ENCODE data around the gene CDH2.

CDH2 gene

DNA sequence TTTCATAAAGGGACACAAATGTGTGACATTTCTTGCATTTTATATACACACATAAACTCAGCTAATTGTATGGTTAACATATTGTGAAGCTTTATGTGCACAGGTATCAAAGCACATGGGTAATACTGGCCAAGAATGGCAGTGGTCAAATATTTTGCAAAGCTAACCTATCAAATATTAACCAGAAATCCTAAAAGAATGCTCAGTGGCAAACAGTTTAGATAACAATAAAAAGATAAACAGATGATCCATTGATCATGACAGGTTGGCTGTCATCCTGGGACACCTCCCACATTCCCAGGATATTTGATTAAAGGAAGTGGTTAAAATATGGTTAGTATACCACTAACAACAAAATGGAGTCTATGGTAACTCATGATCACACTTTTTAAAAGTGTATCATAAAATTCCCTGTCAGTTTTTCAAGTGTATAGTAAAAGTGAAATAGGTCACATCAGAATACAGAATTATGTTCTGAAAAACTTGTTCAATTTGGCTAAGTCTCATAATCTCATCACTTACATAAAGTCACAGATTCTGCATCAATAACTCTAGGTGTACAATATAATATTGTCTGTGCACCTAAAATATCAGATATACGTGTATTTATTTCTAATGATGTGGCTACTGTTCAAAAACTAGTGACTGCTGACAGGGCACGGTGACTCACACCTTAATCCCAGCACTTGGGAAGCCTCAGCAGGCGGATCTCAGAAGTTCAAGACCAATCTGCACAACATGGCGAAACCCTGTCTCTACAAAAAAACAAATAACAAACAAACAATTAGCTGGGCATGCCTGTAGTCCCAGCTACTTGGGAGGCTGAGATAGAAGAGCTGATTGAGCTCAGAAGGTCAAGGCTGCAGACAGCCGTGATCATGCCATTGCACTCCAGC lies 48.9 kb downstream of the CDH2 start:
- no peak for DNase-seq (ENCODE audit: low read depth in 2 of 2)

DNA sequence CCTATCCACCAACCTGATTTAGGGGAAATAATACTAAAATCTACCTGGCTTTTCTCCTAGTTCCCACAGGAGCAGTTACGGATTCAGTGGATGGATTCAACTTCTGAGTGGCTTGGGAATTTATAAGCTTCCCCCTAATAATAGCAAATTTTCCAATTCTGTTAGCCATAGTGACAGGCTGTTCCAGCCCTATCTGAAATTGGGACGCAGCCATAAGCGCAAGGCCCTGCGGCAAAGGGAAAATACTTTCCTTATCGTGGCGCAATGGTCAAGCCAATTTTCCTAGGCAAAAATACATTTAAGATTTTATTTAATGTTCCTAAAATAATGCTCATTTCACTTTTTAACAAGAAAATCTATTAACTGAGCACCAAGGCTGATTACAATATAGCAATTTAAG lies 49.7 kb downstream of the CDH2 start:
- no peak for DNase-seq (ENCODE audit: low read depth in 2 of 2)

DNA sequence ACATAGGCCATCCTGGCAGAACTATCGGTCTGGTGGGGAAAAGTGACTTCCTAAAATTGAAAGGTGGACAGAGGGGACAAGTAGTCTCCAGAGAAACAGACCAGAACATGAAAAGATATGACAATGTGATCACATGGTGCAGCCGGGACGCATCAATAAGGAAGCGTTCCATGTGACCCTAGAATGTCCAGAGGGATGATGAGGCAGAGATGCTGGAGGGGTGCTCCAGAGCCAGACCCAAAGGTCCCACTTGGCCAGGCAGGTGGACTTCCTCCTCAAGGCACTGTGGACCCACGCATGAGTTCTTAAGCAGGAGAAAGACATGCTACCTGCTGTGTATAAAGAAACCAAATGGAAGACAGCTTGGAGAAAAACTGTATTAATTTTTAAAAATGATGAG lies 50.2 kb downstream of the CDH2 start:
- no peak for DNase-seq (ENCODE audit: low read depth in 2 of 2)

- DNase-seq (ENCODE audit: low read depth in 2 of 2): no peak
These were observed 51.9 kb downstream of the CDH2 start for GRCh38 chr18:28125051-28125450.

DNA sequence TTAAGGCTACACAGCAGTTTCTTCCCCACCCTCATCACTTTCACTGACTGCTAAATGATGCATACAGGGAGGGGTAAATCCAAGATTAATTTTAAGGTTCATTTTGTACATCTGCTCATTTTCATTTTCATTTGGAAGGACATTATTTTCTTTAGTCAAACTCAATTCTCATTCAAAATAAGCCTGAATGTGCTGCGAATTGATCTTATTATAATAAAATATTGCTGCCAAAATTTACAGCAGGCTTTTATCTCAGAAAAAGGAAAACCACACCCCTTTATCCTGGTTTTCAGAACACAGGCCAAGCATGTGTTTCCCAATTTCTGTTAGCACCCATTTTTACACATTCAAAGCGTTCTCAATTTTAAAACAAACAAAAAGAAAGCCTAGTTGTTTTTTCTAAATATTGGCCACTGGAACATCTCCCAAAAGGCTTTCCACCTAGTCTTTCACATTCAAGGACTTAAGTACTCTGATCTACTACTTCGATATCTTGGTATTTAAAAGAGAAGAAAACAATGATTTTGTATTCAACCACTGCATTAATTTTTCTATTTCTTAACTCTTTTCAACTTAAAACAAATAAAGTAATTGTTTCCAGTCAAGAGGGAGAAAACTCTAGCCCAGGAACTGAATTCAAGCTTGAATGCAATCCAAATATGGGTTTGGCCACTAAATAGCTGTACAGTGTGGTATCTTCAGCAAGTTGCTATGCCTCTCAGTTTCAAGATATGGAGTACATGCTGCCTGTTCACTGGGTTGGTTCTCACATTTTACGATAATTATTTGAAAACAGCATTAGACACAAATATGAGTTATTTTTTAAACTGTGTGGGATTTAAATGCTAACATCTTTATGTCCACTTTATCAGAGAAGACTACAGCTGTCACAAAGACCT lies 52.5 kb downstream of the CDH2 start:
- no peak for DNase-seq (ENCODE audit: low read depth in 2 of 2)

DNA sequence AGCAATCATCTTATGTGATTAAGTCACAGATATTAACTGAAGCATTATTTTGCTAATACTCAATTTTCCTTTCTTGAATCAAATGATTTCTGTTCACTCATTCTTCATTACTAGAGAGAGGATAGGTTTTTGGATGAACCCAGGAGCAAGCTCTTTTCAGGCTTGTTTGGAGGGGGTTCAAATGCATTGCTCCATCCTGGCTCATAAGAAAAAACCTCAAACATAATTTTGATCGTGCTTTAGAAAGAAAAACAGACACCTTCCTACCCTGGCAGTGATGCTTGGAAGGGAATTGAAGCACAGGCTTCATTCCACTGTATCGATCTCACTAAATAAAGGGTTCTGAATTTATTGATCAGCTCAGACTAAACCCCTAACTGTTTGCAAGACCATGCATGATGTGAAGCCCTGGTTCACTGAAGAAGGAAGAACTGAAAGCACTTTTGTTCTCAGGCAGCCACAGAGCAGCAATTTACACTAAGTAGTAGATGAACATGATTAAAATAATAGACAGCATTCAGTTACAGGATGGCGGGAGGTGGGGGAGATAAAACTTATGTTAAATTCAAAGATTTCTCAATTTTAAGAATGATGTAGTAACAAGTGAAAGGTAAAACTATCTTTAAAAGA lies 53.4 kb downstream of the CDH2 start:
- no peak for DNase-seq (ENCODE audit: low read depth in 2 of 2)

- no peak for DNase-seq (ENCODE audit: low read depth in 2 of 2)
These were observed 56.0 kb downstream of the CDH2 start for GRCh38 chr18:28120828-28121515.

DNA sequence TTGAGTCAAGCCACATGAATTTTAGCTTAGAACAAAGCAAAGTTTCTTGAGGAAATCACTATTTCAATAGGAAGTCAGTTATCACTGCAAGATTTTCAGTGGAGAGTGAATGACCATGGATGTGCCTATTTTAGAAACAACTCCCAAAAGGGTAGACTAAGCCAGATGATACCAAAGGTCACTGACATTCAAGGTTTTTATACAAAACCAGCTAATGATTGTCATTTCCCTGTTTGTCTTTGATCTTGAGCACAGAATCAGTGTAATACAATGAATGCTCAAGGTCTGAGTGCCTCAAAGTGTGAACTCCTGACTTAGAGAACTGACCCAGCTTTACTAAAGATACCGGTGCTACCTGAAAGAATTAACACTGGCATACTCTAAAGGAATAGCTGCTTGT lies 60.5 kb downstream of the CDH2 start:
- no peak for DNase-seq (ENCODE audit: low read depth in 2 of 2)

DNA sequence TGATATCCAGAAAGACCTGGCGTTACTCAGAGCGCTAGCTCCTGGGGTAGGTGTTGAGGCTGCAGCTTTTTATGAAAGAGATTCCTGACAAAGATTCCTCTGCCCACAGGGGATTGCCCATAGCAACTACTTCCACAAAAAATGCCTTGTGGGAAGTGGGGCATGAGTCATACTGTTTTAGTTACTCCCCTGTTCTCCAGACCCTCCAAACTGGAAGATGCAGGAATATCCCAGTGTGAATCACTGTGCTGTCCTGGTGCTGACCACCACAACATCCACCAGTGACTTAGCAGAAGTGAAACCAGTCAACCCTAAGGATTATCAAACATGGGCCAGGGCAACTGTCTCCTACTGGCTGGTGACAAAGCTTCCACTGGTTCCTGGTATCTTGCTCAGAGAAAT lies 61.8 kb downstream of the CDH2 start:
- DNase-seq (ENCODE audit: low read depth in 2 of 2): no peak

DNA sequence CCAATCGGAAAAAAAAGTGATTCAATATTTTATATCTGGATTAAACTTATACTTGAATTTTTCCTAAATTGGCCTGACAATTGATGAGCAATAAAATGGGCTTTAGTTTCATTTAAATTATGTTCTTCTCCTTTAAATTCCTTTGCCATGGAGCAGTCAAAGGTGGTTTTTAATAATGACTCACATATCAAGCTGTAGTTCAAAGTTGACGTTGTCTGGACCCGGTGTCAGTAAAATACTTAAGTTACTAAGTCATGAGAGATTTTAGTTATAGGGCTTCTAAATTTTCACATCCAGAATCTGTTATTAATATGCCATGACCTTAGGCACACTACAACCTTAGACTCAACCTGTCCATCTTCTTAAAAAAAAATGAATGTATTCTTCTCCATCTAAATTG lies 62.5 kb downstream of the CDH2 start:
- no peak for DNase-seq (ENCODE audit: low read depth in 2 of 2)

GRCh38 chr18:28113271-28114029 lies 63.5 kb downstream of the CDH2 start:
- DNase-seq (ENCODE audit: low read depth in 2 of 2): no peak

DNA sequence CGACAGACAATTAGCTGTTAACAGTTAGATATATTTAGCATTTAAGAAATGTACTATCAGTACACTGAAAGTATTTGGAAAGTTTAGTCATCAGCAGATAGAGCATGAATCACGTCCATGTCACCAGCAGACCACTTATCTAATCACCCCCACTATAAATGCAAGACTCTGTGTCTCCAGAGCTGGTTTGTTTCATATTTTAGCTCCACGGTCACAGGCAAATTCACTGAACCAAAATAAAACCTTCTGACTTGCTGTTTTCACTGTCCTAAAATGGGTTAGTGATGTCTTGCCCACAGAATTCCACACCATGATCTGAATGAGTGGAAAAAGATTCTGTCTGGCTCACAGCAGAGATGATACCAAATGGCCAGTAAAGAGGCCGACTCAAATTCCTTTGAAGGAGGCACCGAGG lies 64.9 kb downstream of the CDH2 start:
- no peak for DNase-seq (ENCODE audit: low read depth in 2 of 2)

- DNase-seq (ENCODE audit: low read depth in 2 of 2): no peak
These were observed 66.0 kb downstream of the CDH2 start for GRCh38 chr18:28110924-28111323.

DNA sequence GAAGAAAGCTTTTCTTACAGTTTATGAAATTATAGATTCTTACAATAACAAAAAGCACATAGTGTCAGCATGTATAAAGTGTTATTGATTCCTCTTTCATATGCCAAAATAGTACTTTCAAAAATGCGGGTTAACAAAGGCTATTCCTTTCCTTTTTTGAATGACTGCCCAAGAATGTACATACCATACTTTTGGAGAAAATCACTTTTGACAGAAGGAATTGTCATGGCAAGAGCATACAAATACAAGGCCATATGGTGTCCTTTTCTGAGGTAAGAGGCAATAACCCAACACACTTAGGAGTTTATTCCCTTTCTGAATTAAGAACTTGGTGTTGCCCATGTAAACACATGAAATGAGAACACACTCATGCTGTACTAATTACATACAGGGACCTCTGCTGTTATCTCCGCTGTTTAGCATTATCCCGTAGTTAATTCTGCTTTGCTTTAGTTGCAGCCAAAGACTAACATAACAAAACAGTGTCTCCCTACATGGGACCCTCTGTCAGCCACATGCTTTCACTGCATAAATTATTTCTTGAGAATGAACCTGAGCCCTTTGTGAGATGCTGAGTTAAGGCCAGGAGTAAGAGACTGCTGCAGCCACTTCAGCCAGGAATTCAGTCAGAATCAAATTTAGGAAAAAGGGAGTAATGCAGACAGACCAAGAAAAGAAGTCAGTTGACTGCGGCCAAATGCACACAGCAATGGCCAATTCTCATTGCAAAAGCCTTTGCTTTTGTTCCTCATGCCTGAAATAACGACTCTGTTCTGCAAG lies 67.0 kb downstream of the CDH2 start:
- no peak for DNase-seq (ENCODE audit: low read depth in 2 of 2)

DNA sequence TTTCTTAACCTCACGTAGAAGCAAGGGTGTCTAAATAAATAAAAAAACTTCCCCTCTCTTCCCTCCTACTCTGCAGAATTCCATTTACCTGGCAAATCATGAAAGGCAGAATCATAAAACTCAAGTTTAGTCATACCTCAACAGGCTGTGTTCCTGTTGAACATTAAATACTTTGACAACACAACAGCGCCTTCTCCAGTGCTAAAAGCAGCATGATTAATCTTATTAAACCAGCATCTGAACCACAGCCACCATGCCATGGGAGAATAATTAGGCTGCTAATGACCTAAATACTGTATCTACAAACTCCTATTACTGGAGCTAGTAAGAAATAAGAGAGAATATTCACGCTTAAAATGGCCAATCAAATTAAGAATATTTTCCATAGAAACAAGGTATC lies 68.1 kb downstream of the CDH2 start:
- DNase-seq (ENCODE audit: low read depth in 2 of 2): no peak

GRCh38 chr18:28108254-28108653 lies 68.7 kb downstream of the CDH2 start:
- DNase-seq (ENCODE audit: low read depth in 2 of 2): no peak

DNA sequence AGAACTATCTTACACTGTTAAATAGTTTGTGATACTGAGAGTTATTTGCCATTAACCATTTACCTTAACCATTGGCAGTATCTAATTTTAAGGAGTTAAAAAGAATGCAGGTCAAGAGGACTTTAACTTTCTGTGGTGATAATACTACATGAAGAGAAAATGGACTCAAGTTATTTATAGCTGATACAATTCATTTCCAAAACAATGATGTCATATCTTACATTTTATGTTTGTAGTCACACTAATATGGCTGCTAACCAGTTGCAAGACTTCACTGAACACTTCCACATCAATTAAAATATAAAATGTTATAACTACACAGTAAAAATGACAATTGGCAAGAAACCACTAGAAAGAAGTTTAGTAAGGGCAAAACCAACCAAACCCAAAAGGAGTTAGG lies 77.7 kb downstream of the CDH2 start:
- no peak for DNase-seq (ENCODE audit: low read depth in 2 of 2)

DNA sequence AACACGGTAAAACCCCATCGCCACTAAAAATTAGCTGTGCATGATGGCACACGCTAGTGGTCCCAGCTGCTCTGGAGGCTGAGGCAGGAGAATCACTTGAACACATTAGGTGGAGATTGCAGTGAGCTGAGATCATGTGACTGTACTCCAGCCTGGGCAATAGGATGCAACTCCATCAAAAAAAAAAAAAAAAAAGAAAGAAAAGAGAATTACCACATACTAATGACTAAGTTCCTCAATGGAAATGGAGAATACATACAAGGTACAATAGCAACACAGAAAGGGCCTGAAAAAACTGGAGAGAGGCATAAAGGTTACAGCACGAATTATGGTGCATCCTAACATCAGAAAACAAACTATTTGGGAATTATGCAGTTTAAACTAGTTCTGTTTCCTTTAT lies 81.3 kb downstream of the CDH2 start:
- no peak for DNase-seq (ENCODE audit: low read depth in 2 of 2)

DNA sequence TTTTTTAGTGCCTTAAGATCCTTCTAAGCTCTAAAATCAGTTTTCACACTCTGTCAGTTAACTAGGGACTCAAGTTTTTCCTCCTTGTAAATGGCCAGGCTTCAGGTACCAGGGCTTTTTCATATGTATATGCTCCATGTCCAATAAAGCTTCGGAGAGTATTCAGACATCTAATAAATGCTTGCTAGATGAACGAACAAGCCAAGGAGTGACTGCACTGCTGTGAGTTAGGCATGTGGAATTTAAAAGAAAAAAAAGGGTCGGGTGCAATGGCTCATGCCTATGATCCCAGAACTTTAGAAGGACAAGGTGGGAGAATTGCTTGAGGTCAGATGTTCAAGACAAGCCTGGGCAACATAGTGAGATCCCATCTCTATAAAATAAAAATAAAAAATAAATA lies 81.9 kb downstream of the CDH2 start:
- DNase-seq (ENCODE audit: low read depth in 2 of 2): no peak

DNA sequence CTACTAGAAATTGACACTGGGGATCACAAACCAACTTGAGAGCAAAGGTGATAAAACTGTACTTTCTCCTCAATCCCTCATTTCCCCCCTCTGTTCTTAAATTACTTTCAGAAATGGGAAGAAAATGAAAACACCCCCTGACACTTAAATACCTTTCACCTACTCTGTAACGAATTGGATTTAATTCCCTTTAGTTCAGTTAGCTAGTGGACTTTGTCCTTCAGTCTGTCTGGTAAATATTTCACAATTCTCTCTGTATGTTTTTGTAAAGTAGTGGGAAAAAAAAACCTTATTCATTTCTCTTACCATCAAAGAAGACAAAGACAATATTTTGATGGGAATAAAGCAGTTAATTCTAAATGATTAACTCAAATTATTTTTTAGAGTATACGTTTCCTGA lies 85.7 kb downstream of the CDH2 start:
- DNase-seq (ENCODE audit: low read depth in 2 of 2): no peak
